GM12878 (cell line): ENCODE results near the gene CILP2. TPM values are rescaled to one million over a fixed set of nuclear protein-coding genes. Genes with fewer than 3 reads are reported as not detected.

Experiments used
- ATAC-seq: fragments of 200-7000 bp; cut with Tn5 transposase; 3 replicates; pipeline ENCODE4 v1.9.1; 2020; ENCODE audit warnings: mild to moderate bottlenecking, moderate library complexity
- BruUV-seq: library from RNA; stranded (reverse); fragments of 400-500 nt; replicated peaks from 2 replicates; lab custom pipeline; 2021; lab: Mats Ljungman, UMichigan
- CTCF ChIA-PET: fragments of 300-600 bp; sonication (Branson Sonifier 250); formaldehyde crosslinking; extraction: SDS; loops from one replicate; lab custom pipeline; 2021; ENCODE audit warnings: inconsistent platforms; lab: Yijun Ruan, JAX
- POLR2A ChIA-PET: fragments of 350-600 bp; formaldehyde crosslinking; extraction: SDS; loops from one replicate; lab custom pipeline; 2021; ENCODE audit warnings: inconsistent platforms; lab: Charles Lee
- RAD21 ChIA-PET: fragments of 300-600 bp; sonication (Branson Sonifier 250); formaldehyde crosslinking; loops from one replicate; lab custom pipeline; 2023; ENCODE audit warnings: antibody characterized with exemption; ENCODE audit not compliant: unreplicated experiment; lab: Charles Lee
- SMC1A ChIA-PET: fragments of 300-600 bp; sonication (Branson Sonifier 250); formaldehyde crosslinking; loops from one replicate; lab custom pipeline; 2023; ENCODE audit not compliant: unreplicated experiment, uncharacterized antibody; lab: Charles Lee
- DNase-seq: peaks from one replicate; pipeline ENCODE4 v3.0.0-alpha.2; 2011; ENCODE audit warnings: low read depth, low spot score
- FAIRE-seq: peaks from 3 replicates; lab custom pipeline; 2011; peaks lifted over from hg19 to GRCh38; lab: Jason Lieb, UNC
- H2AFZ ChIP-seq: 2 replicates; pipeline ENCODE4 v1.6.0; 2011; ENCODE audit warnings: low read depth, low read length, control low read depth; ENCODE audit not compliant: control insufficient read depth
- H3K27ac ChIP-seq: 2 replicates; pipeline ENCODE4 v1.5.1; 2011; ENCODE audit warnings: control low read depth; ENCODE audit not compliant: control insufficient read depth, insufficient read depth
- H3K27me3 ChIP-seq, 2 experiments: replicated peaks in 1 of 2; 2 replicates each; pipeline versions ENCODE4 v1.6.0 to v1.6.1; 2011; ENCODE audit warnings: low read length in 1 of 2; ENCODE audit not compliant: control insufficient read depth in 2 of 2, insufficient read depth in 2 of 2
- H3K36me3 ChIP-seq, 2 experiments: 2 replicates each; pipeline ENCODE4 v1.5.1; 2011; ENCODE audit warnings: low read length in 1 of 2; ENCODE audit not compliant: control insufficient read depth in 2 of 2, insufficient read depth in 2 of 2
- H3K4me1 ChIP-seq: 2 replicates; pipeline ENCODE4 v1.6.1; 2011; ENCODE audit warnings: mild to moderate bottlenecking, low read length, moderate library complexity, mixed read lengths; ENCODE audit not compliant: control insufficient read depth, insufficient read depth
- H3K4me2 ChIP-seq: 2 replicates; pipeline ENCODE4 v1.6.0; 2011; ENCODE audit warnings: control low read depth; ENCODE audit not compliant: control insufficient read depth, insufficient read depth
- H3K4me3 ChIP-seq: fragments of 200-600 bp; sonication (generic); 2 replicates; pipeline ENCODE4 v1.5.1; 2016
- H3K79me2 ChIP-seq: 2 replicates; pipeline ENCODE4 v1.6.0; 2011; ENCODE audit warnings: low read length; ENCODE audit not compliant: control insufficient read depth, insufficient read depth
- H3K9ac ChIP-seq: 2 replicates; pipeline ENCODE4 v1.8.0; 2011; ENCODE audit warnings: low read length, control low read depth, mixed read lengths; ENCODE audit not compliant: control insufficient read depth, insufficient read depth
- H3K9me3 ChIP-seq: replicated peaks from 3 replicates; pipeline ENCODE4 v1.5.1; 2011; ENCODE audit warnings: mild to moderate bottlenecking, low read length; ENCODE audit not compliant: control insufficient read depth, insufficient read depth
- H4K20me1 ChIP-seq: 2 replicates; pipeline ENCODE4 v1.6.0; 2011; ENCODE audit not compliant: control insufficient read depth, insufficient read depth
- MEF2B ChIP-seq: fragments of 450-650 bp; IDR thresholded peaks from 2 replicates; pipeline ENCODE4 v1.6.1; 2018; ENCODE audit warnings: mild to moderate bottlenecking, moderate library complexity; ENCODE audit not compliant: partially characterized antibody, poor library complexity, severe bottlenecking
- ZBED1 ChIP-seq: IDR thresholded peaks from 2 replicates; pipeline ENCODE4 v1.6.1; 2016; ENCODE audit warnings: borderline replicate concordance
- WGBS: methylation state at CpG from one replicate; pipeline ENCODE4 v1.1.6; 2016; ENCODE audit warnings: low lambda C conversion rate; ENCODE audit not compliant: insufficient replicate concordance, insufficient coverage; ENCODE audit errors: missing lambda C conversion rate; 5-methylcytosine and 5-hydroxymethylcytosine counted together
- in situ Hi-C: fragments of 300-500 bp; cut with MboI; formaldehyde crosslinking; loops from 9 replicates; pipeline ENCODE4 v1.14.3; 2018; ENCODE audit warnings: mixed read lengths
- intact Hi-C: fragments of 100-400 bp; cut with micrococcal nuclease; formaldehyde crosslinking; loops from one replicate; pipeline ENCODE4 v1.14.2; 2022; ENCODE audit not compliant: unreplicated experiment
- polyA plus RNA-seq, 11 experiments: library from polyadenylated mRNA; depleted of rRNA in 4 of 11; unstranded in 6 of 11; stranded (reverse) in 5 of 11; fragments of >200 nt; fragmentation: Nextera tagmentation in 4 of 11; fragmentation: Illumina TruSeq in 1 of 11; extraction: Ambion mirVana in 4 of 11; extraction: Trizol in 1 of 11; gene quantifications; 1 replicate in 1 of 11; 2 replicates in 10 of 11; pipeline versions ENCODE4 v1.2.1 to v1.2.3, GENCODE V29; 2011 to 2016; ENCODE audit warnings: inconsistent platforms in 2 of 11, missing spikeins in 2 of 11, low read depth in 1 of 11
- total RNA-seq, 4 experiments: library from RNA; depleted of rRNA in 3 of 4; stranded (reverse); fragments of >200 nt in 3 of 4; fragmentation: Illumina TruSeq in 1 of 4; extraction: Trizol in 1 of 4; gene quantifications; 2 replicates each; pipeline versions ENCODE4 v1.2.1 to v1.2.3, GENCODE V29; 2013 to 2021
- TF ChIP-seq, protein P1 (sequence below): fragments of 150-350 bp; IDR thresholded peaks from 2 replicates; pipeline ENCODE4 v1.6.1; 2016; ENCODE audit warnings: low read depth, low read length

The CILP2 gene
- total and polyA plus RNA-seq, 10 of the 15 experiments (the other 5 are each of a cell fraction or from before 2014, with no cell fraction given) = 0.05 to 0.08 (median 0.06) TPM; not detected in 6

DNA sequence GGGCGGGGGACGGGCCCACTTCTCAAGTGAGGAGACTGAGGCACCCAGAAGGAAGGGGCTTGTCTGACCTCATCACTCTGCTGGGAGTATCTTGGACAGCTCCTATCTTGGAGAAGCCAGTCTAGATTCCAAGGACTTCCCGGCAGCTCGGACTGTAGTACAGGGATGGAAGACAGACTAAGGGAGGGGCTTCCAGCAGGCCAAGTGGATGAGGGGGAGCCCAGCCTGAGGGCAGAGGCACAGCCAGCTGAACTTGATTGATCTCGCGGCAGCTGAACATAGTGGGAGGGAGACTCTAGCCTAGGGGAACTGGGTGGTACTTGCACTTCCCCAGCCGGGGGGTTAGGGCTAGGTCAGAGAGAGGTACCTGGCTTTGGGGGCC, 711 bp downstream of the CILP2 start:
- Histone ChIP-seq H3K9ac (no peak overlapping the region), H3K27ac (no peak overlapping the region), H3K27me3 (peaks cover 0 to 3% of the 10 kb centered on the region in 2 experiments; a peak in 1 of 4 replicates), H3K36me3 (no peaks in the 10 kb centered on the region), H3K4me3 (no peak overlapping the region), H3K4me2 (no peak overlapping the region), H4K20me1 (no peaks in the 10 kb centered on the region), H3K79me2 (no peaks in the 10 kb centered on the region), H3K9me3 (no peaks in the 10 kb centered on the region; the same call in 2 of the 3 replicates), H3K4me1 (peaks cover 3% of the 10 kb centered on the region), H2AFZ (no peak overlapping the region)
- SMC1A ChIA-PET = no interaction called here
- FAIRE-seq = no peak
- CTCF ChIA-PET = interaction anchor here (0.7 to 1.7 kb wide), 2 partner anchors 15 to 21 kb away, joined by 3 to 5 read pairs; no protein-coding TSS in a partner anchor
- BruUV-seq = no TSS peak
- 42% methylated on average over 7 of the region's 7 CpGs for WGBS
- no peak for TF ChIP-seq ZBED1
- TF ChIP-seq, protein P1, sequence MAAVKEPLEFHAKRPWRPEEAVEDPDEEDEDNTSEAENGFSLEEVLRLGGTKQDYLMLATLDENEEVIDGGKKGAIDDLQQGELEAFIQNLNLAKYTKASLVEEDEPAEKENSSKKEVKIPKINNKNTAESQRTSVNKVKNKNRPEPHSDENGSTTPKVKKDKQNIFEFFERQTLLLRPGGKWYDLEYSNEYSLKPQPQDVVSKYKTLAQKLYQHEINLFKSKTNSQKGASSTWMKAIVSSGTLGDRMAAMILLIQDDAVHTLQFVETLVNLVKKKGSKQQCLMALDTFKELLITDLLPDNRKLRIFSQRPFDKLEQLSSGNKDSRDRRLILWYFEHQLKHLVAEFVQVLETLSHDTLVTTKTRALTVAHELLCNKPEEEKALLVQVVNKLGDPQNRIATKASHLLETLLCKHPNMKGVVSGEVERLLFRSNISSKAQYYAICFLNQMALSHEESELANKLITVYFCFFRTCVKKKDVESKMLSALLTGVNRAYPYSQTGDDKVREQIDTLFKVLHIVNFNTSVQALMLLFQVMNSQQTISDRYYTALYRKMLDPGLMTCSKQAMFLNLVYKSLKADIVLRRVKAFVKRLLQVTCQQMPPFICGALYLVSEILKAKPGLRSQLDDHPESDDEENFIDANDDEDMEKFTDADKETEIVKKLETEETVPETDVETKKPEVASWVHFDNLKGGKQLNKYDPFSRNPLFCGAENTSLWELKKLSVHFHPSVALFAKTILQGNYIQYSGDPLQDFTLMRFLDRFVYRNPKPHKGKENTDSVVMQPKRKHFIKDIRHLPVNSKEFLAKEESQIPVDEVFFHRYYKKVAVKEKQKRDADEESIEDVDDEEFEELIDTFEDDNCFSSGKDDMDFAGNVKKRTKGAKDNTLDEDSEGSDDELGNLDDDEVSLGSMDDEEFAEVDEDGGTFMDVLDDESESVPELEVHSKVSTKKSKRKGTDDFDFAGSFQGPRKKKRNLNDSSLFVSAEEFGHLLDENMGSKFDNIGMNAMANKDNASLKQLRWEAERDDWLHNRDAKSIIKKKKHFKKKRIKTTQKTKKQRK = no peak
- in situ Hi-C loops (loop anchor here (25.0 kb wide), 4 partner anchors 874 to 1499 kb away; partner anchors contain the start of genes ZNF66 and ZNF737), intact Hi-C loops (no loop called here)
- ATAC-seq = no peak
- POLR2A ChIA-PET = no interaction called here
- RAD21 ChIA-PET = interaction anchor here (0.9 kb wide), 1 partner anchor 9 kb away, joined by 5 read pairs; no protein-coding TSS in a partner anchor
- no peak for DNase-seq

DNA sequence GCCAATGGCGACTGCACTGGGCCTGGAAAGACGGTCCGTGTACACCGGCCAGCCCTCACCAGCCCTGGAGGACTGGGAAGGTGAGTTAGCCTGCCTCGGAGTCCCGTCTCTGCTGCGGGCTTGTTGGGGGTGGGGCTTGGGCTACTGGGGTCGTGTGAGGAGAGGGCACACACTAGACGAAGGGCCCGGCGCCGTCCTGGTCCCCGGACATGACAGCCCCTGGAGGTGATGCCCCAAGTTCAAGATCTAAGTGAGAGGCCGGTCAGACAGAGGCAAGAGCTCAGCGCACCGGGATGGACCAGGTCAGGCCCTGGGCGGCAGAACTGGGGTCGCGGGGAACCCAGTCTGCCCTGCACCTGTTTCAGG, 1.6 kb downstream of the CILP2 start:
- BruUV-seq = no TSS peak
- Histone ChIP-seq H3K9me3 (no peaks in the 10 kb centered on the region; the same call in 2 of the 3 replicates), H3K27me3 (peaks cover 0 to 3% of the 10 kb centered on the region in 2 experiments; a peak in 1 of 4 replicates), H3K4me3 (no peak overlapping the region), H3K36me3 (no peaks in the 10 kb centered on the region), H3K4me2 (no peak overlapping the region), H3K4me1 (peaks cover 3% of the 10 kb centered on the region), H3K79me2 (no peaks in the 10 kb centered on the region), H4K20me1 (no peaks in the 10 kb centered on the region), H3K27ac (no peak overlapping the region), H2AFZ (no peak overlapping the region), H3K9ac (no peak overlapping the region)
- no peak for TF ChIP-seq MEF2B
- ChIA-PET RAD21 (interaction anchor here (0.9 kb wide), 1 partner anchor 9 kb away, joined by 5 read pairs; no protein-coding TSS in a partner anchor), SMC1A (no interaction called here), POLR2A (no interaction called here), CTCF (interaction anchor here (0.7 to 1.7 kb wide), 2 partner anchors 14 to 20 kb away, joined by 3 to 5 read pairs; no protein-coding TSS in a partner anchor)
- in situ Hi-C loops = loop anchor here (25.0 kb wide), 4 partner anchors 873 to 1498 kb away; partner anchors contain the start of genes ZNF66 and ZNF737
- FAIRE-seq (no peak), ATAC-seq (no peak), DNase-seq (no peak)
- intact Hi-C loops = no loop called here
- 85% methylated on average over 19 of the region's 19 CpGs for WGBS
